NCI-H446 (cell line): Measurements from ENCODE around the gene NR4A1.

ENCODE experiments used
- DNase-seq, 2 experiments: peaks; one replicate each; lab custom pipeline; 2025; lab: John Stamatoyannopoulos, UW

NR4A1 gene

DNA sequence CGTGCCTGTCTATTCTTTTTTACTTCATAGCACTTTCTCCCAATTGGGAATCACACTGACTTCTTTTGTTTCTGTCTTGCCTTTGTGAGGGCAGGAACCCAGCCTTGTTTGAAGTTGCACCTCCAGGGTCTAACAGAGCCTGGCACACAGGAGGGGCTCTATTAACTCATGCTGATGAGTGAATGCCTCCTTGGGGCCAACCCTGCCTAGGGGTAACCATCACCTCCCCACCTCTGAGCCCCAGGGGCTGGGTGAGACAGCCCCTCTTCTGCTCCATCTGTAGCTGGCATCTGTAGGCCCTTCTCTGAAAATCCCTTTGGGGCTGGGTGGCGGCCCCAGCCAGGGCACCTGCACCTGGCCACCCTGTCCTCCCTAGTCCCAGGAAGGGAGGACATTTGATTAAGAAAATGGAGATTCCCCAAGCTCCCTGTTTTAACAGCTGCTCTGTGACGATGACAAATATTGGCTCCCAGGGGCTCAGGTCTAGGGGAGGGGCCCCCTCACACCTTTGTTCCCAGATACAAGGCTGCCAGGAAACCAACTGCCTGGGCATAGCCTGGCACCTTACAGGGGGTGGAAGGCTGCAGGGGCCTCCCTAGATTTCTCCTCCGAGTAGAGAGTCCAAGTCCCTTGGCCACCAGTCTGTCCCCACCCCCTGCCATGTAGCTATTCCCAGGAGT is 32.7 kb upstream of the NR4A1 start:
- DNase-seq = no peak

DNA sequence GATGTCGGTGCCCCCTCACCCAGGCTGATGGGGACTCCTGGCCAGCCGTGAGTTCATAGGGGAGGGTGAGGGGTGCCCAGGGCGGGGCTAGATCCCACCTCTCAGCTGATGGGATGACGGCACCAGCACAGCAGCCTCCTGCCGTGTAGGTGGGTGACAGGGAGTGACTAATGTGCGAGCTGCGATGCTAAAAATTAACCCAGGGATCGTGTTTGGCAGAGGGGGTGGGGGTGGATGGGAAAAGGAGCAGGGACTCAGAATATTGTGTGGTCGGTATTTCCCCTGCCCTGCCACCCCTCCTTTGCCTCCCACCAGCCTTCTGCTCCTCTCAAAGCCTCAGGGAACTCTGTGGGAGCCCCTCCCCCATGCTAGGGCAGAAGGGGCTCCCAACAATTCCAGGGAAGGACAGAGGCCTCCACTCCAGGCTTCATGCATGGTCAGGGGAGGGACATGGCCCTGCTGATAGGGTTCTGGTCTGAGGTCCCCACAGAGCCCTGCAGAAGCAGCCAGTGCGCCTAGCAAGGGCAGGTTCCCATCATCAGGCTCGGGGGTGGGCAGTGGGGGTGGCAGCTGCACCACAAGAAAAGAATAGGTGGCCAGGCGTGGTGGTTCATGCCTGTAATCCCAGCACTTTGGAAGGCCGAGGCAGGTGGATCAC is 32.0 kb upstream of the NR4A1 start:
- DNase-seq = no peak

DNA sequence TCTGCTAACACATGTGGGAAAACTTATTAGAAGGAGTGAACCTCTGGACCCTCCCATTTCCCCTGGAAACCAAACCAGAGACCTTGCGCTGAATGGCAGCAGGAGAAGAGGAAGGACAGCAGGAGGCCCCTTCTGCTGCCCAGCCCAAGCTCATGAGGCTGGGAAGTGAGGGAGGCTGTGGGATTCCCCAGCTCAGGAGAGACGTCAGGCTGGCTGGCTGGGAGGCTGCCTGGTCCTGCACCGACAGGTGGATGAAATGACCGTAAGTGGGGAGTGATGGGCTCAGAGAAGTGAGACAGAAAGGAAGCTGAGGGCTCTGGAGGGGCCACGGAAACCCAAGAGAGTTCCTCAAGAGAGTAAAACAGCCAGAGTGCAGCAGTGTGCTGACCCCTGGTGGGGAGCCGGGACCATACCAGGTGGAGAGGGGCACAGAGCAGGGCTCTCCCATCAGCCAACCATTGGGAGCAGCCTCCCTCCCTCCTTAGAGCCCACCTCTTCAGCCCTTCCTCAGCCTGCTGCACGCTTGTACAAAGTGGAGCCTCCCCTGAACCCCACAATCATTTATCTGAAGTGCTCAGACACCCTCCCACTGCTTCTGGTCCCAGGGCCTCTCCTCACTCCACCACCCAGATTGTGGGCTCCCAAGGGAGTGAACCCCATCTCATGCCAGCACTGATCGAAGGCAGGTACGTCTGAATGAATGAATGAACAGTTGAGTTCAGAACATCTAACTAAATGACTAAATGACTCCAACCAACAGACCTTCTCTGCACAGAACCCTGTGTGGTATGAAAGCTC is 30.5 kb upstream of the NR4A1 start:
- DNase-seq = peak in 1 of 2 experiments; percentile 48

DNA sequence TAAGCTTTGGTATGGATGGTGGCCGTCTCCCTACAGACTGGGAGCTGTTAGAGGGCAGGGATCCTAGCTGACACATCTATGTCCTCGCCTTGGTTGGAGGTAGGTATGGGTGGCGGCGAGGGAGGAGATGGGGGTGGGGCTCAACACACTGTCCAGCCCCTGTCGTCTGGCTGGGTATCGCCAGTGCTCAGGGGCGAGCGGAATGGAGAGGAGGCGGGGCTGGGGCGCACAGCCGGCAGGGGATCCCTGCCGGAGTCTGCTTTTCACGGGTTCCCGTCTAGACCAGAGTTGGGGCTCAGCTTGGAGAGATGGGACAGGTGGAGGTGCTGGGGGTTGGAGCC is 28.4 kb upstream of the NR4A1 start:
- DNase-seq = no peak

DNA sequence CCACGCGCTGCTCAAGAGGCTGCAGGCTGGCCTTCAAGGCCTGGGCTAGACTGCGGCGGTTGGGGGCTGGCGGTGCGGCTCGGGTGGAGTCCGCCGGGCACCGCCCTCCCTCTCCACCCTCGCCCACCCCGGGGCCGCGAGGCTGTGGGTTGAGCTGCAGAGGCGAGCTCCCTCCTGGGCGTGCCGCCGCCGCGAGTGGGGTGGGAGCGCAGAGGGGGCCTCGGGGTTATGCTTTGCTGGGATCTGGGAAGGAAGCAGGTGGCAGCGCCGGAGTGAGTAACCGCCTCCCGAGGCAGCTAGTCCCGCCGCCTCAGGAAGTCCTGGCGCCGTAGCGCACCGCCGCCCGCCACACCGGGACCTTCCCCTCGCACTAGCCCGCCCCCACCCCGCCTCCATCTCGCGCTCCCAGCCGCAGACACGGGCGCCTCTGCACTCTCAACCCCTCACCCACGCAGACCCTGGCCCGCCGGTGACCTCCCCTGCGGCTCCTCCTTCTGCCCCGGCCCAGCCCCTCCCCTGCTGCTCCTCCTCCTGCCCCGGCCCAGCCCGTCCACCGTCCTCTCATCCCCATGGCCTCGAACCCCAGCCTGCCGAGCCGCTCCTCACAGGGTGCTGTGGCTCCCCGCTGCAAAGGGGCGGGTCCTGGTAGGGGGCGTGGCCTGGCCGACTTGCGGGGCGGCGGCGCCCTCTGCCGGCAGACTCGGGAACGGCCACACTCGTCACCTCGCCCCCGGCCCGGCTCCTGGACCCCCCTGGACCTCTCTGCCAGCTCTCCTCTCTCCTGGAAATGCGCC is 27.9 kb upstream of the NR4A1 start:
- DNase-seq = peak; percentile 48 to 80

DNA sequence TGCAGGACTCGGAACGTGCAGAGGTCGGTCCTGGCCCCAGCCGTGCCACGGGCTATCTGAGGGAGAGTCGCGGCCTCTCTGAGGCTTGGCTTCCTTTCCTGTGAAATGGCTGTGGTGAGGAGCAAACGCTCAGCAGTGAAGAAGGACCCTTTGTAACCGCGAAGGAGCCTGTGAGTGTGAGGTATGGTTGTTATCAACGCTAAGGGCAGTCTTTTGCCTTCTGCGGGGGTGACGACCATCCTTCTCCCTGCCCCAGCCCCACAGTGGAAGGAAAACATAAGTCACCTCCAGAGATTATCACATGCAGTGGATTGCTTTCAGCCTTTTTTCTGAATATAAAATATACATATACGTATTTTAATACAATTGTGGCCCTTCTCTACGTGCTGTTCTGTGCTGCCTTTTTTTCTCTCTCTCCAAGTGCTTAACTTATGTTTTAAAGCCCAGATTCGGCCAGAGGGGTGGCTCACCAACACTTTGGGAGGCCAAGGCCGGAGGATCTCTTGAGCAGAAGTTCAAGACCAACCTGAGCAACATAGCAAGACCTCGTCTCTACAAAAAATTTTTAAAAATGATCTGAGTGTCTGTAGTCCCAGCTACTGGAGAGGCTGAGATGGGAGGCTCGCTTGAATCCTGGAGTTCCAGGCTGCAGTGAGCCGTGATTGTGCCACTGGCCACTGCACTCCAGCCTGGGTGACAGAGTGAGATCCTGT is 27.1 kb upstream of the NR4A1 start:
- DNase-seq = peak in 1 of 2 experiments; percentile 45

DNA sequence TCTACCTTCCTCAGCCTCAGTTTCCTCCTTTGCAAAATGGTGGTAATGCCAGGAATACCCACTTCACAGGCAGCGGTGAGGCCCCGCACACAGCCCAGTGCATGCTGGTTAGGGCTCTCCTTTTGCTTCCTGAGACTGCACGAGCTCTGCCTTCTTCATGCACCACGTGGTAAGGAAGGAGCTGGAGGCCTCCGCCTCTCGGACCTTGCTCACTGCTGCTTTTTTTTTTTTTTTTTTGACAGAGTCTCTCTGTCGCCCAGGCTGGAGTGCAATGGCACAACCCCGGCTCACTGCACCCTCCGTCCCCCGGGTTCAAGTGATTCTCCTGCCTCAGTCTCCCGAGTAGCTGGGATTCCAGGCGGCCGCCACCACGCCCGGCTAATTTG is 26.4 kb upstream of the NR4A1 start:
- DNase-seq = no peak

DNA sequence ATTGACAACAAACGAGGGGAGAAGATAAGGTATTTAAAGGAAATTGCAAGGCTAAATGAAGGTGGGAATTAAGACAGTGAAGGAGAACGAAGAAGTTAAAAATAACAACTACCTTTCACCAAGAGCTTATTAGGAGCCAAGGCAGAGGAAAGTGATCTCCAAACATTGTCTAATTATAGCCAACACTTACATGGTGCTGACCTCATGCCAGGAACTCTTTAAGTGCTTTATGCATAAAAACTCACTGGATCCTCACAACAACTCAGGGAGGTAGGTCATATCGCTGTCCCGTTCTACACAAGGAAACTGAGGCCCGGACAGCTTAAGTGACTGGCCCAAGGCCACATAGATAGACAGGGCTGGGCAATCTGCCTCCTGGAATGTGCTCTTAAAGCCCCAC is 25.0 kb upstream of the NR4A1 start:
- DNase-seq = no peak

DNA sequence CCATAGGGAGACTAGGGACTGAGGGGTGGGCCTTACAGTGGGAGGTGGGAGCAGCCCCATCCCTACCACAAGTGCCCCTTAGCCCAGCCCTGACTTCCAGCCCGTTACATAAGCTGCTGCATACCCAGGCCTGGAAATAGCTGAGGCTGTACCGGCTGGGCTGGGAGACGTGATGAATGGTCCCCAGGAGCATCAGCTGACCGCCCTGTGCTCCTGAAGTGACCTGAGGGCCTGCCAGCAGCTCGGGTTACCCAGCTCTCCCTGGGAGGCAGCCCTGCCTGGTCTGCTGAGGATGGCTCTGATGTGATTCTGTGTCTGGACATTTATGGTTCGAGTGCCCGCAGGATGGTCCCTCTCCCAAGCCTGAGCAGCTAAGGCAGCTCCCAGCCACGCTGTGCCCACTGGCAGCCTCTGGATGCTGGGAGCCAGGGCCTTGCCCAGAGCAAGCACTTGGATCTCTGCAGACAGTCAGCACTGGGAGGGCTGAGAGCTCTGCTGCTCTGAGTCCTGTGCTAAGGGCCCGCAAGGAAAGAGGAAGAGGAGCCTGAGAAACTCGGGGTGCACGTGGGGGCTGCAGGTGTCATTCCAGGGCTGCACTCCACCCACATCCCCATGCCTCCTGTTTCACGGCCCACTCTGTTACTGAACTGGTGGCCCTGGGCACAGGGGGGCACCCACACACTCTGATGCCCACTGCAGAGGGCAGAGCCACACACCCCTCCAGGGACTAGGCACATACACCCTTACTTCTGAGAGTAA is 24.0 kb upstream of the NR4A1 start:
- DNase-seq = no peak

DNA sequence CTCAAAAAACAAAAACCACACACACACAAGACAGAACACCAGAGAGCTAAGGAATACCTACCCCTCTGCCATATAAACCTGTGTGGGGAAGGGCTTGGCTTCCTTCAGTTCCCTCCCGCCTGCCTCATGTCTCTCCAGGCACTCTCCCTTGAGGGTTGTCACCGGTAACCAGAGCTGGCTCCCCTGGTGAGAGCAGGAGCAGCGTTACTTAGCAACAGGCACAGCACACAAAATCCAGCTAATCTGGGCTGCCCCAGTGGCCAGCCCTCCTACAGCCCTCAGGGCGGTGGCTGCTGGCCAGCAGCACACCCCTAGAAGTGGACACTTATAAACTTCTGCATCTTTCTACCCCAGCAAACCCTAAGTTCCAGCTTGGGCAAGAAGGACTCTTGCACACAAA is 21.6 kb upstream of the NR4A1 start:
- no peak for DNase-seq

DNA sequence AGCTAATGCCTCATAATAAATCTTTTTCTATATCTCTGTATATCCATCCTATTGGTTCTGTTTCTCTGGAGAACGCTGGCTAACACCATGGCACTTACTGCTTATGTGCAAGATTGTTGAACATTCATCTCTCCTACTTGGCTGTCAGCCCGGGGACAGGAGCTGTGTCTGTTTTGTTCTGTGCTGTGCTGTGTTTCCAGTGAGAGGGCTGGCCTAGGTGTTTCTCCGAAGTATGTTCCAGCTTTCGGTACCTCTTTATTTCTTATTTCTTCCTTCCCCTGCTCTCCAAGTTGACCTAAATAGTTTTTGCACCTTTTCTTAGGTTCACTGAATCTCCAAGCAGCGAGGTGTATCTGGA is 18.8 kb upstream of the NR4A1 start:
- DNase-seq = peak in 1 of 2 experiments; percentile 37

DNA sequence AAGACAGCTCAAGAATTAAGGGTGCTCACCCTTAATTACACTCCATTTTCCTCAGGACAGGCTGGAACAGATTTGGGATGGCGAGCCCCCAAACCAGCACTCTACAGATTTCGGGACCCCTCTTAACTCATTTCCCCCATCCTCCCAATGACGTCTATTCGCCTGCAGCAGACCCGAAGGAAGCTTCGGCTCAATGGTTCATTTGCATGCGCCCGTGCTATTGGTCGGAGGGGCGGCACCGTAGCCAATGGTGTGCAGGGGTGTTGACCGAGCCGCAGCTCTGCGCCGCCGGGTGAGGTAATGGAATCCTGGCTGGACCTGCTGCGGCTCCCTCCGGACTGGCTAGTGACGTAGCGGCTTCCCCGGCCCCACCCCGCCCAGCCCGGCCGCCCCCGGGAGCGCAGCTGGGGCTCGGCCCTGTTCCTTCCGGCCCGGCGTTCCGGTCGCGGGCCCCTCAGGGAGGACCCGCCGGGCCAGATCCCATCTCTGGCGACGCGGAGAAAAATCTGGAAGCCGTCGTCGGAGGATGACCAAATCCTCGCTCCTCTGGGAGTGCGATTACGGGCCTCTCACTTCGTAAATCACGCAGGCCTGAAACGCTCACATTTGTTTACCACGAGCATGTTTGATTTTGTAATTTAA is 18.3 kb upstream of the NR4A1 start:
- peak; percentile 89 to 96 for DNase-seq

DNA sequence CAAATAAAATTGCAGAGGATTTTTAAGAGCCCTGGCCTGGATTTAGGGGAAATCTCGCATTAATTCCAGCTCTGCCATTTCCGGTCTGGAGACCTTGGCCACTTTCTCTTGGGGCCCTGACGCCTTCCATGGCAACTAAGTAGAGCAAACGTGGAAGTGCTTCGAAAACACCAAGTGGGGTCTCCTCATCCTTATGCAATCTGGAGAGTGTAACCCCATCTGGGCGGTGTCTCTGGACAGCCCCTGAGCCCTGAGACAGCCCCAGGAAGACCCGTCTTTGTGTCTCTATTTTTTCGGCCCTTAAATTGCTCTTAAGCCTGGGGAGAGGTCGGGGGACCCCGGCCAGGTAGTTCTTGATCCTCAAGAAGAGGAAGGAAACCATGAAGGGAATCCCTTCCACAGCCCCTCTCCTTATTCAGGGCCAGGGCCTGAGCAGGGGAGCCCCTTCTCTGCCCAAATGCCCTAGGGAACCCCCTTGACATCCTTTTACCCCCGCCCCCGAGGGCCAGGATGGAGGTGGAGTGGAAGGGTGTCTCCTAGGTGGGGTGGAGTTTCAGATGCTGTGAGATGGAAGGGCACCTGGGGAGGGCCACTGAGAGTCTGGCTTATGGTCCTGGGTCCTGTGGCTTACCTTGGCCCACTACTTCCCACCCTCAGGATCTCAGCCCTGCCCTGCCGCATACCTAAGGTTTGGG is 17.6 kb upstream of the NR4A1 start:
- DNase-seq = no peak

DNA sequence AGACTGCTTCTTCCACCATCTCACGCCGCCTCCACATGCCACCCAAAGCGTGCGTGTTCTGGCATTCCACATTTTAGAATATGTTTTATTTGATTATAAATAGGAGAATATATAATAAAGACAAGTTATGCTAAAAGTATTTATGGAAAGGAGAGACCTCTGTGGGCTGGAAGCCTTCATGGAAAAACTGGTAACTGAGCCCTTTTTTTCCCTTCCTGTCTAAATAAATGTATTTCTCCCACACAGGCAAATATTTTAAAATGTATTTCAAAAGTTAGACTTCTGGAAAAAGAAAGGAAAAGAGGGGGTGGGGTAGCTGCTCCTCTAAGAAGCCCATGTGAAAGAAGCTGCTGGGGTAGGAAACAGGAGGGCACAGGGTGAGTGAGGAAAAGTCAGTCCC is 16.1 kb upstream of the NR4A1 start:
- no peak for DNase-seq

DNA sequence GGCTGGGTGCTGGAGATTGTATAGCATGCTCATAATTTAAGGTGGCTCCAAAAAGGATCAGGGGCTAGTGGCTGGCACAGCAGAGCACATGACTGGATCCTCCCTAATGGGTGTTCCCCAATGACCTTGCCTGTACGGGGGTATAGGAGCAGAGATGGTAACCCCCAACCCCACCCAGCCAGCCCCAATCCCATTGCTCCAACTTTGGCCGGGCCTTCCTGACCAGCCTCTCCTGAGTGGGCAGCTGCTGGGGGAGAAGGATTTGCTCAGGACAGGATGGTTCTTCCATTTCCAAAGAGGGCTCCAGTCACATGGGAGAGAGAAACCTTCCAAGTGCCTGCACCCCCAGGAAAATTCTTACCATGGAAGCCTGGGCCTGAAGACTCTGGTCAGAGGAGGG is 15.3 kb upstream of the NR4A1 start:
- DNase-seq = no peak

DNA sequence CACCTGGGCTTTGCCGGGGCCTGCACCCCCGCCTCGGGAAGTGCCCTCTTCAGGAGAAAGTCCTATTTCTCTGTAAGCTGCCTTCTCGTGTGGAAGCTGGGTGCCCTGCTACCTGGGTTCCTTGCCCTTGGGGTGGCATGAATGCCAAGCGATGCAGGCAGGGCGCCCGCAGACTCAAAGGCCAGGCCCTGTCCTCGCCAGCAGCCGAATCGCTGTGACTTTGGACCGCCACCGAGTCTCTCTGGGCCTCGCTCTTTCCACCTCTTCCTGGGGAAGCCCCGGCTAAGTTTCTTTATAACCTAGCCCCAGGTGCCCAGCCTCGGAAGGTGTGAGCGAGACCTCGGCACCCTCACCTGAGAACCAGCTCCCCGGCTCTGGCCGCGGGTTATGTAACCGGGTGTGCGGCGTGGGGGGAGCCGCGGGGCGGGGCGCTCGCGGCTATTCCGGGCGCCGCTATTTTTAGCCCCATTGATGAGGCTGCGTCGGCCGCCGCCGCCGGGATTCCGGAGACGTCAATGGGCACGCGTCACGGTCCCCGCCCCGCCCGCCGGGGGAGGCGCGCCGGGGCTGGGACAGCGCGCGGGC is 14.6 kb upstream of the NR4A1 start:
- peak in 1 of 2 experiments; percentile 23 for DNase-seq

DNA sequence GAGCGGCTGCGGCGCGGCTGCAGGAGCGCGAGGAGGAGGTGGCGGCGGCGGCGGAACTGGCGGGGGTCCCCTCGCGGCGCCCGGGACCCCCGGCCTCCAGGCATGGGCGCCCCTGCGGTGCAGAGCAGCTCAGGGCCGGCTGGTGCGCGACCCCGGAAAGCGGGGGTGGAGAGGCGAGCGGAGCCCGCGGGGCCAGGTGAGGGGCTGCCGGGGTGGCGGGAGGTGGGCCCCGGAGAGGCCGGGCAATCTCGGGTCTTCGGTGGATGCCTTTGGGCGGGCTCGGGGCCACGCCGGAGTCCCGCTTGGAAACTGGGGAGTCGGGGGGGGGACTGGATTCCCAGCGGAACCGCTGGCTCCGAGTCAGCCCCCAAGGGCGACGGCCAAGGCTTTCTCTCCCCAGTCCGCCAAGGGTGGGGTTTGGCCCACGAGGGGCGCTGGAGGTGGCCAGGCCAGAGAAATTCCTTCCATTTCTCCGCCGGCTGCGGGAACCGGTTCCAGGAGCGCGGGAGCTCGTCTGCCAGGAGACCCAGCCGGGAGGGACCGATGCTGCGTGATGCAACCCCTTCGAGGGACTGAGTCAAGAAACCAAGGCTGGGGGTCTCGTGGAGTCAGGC is 13.9 kb upstream of the NR4A1 start:
- DNase-seq = no peak

DNA sequence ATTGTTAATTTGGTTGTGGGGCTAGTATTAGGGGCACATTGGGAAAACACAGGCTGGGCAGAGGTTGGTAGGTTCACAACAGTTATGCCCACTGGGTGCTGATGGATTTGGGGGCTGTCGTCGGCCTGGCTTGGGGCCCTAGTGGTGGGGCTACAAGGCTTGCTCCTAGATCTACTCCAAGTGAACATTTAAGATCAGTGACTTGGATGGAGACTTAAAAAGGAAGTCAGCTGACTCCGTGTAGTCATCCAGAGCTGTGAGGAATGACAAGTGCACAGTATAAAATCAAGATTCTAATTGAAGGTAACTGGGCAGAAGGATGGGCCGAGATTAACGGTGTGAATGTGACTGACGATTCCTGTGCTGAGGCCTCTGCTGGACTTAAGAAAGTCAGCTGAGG is 12.8 kb upstream of the NR4A1 start:
- no peak for DNase-seq

DNA sequence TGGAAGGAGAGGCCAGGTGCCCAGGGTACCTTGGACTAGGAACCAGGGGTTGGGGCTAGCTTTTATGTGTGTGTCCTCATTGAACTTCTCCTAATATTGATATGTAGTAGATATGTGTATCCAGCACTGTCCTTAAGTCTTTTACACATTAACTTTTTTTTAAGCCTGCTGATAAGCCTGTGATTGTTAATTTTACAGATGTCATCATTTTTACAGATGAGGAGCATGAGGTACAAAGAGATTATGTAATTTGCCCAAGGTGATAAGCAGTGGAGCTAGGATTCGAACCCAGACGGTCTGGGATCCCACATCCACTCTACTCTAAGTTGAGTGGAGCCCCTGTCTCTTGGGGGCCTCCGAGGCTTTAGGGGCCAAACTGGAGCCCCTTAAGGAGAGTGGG is 10.2 kb upstream of the NR4A1 start:
- DNase-seq = no peak
